ENCODE data around the gene PDE3B. TPM values are rescaled to one million over a fixed set of nuclear protein-coding genes. Genes with fewer than 3 reads are reported as not detected.

Gene PDE3B
- total RNA-seq, 2 experiments from 2014 or later, result 96.6 to 101 TPM

- no peak for DNase-seq
- H3K9me3 Mint-ChIP-seq, result peaks cover 10% of the 10 kb centered on the region
- peaks cover 72% of the 10 kb centered on the region for H3K36me3 Mint-ChIP-seq (ENCODE audit: low read depth)
- H3K27ac Mint-ChIP-seq, result no peak overlapping the region
- ChIA-PET CTCF (interaction anchor here (1.4 kb wide), 1 partner anchor 11 kb away, joined by 7 read pairs; no protein-coding TSS in a partner anchor), POLR2A (no interaction called here)
- H3K4me3 Mint-ChIP-seq, result no peak overlapping the region
- peaks cover 8% of the 10 kb centered on the region for H3K4me1 Mint-ChIP-seq
- no peaks in the 10 kb centered on the region for H3K27me3 Mint-ChIP-seq
Observed at GRCh38 chr11:14812757-14813156, 169.2 kb downstream of the PDE3B start.

- Mint-ChIP-seq H3K27ac (no peak overlapping the region), H3K9me3 (peaks cover 8% of the 10 kb centered on the region), H3K4me3 (no peak overlapping the region), H3K4me1 (peaks cover 8% of the 10 kb centered on the region), H3K36me3 (ENCODE audit: low read depth) (peaks cover 69% of the 10 kb centered on the region), H3K27me3 (no peaks in the 10 kb centered on the region)
- DNase-seq, result no peak
- CTCF ChIA-PET, result no interaction called here
- POLR2A ChIA-PET, result no interaction called here
Observed at GRCh38 chr11:14813516-14813915, 169.9 kb downstream of the PDE3B start.

GRCh38 chr11:14818779-14819178, 175.2 kb downstream of the PDE3B start:
- H3K27me3 Mint-ChIP-seq, result no peaks in the 10 kb centered on the region
- peaks cover 72% of the 10 kb centered on the region for H3K36me3 Mint-ChIP-seq (ENCODE audit: low read depth)

GRCh38 chr11:14819596-14819995, 176.0 kb downstream of the PDE3B start:
- Mint-ChIP-seq H3K9me3 (peaks cover 15% of the 10 kb centered on the region), H3K27me3 (no peaks in the 10 kb centered on the region), H3K36me3 (ENCODE audit: low read depth) (peaks cover 78% of the 10 kb centered on the region), H3K4me1 (no peaks in the 10 kb centered on the region), H3K27ac (no peak overlapping the region), H3K4me3 (no peak overlapping the region)
- POLR2A ChIA-PET, result no interaction called here
- no peak for DNase-seq
- CTCF ChIA-PET, result no interaction called here

More at GRCh38 chr11:14818779-14819178, 175.2 kb downstream of the PDE3B start:
- no peak for DNase-seq
- ChIA-PET CTCF (no interaction called here), POLR2A (no interaction called here)
- Mint-ChIP-seq H3K4me3 (no peak overlapping the region), H3K27ac (no peak overlapping the region), H3K9me3 (peaks cover 7% of the 10 kb centered on the region), H3K4me1 (no peaks in the 10 kb centered on the region)

DNA sequence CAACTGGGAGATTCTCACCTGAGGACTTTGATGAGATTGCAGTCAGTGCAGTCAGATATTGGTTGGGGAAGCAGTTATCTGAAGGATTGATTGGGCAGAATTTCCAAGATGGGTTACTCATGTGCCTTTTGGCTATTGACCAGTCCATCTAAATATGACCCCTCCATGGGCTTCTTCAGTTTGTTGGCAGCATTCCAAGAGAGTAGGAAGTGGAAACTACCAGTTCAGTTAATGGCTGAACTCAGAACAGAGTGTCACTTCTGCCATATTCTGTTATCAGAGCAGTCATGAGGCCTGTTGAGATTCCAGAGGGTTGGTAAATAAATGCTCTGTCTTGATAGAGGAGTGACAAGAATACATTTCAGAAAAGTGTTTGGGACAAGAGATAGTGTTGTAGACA, 177.4 kb downstream of the PDE3B start:
- Mint-ChIP-seq H3K36me3 (ENCODE audit: low read depth) (peaks cover 80% of the 10 kb centered on the region), H3K27ac (no peak overlapping the region), H3K27me3 (no peaks in the 10 kb centered on the region), H3K9me3 (peaks cover 28% of the 10 kb centered on the region), H3K4me1 (peaks cover 5% of the 10 kb centered on the region), H3K4me3 (no peak overlapping the region)
- ChIA-PET CTCF (no interaction called here), POLR2A (no interaction called here)
- no peak for DNase-seq

DNA sequence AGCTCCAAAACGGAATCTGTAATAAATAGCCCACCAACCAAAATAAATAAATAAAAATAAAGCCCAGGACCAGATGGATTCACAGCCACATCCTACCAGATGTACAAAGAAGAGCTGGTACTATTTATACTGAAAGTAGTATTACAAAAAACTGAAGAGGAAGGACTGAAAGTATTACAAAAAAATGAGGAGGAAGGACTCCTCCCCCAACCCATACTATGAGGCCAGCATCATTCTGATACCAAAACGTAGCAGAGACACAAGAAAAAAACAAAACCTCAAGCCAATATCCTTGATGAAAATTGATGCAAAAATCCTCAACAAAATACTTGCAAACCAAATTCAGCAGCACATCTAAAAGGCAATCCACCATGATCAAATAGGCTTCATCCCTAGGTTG, 183.0 kb downstream of the PDE3B start:
- Mint-ChIP-seq H3K4me1 (peaks cover 8% of the 10 kb centered on the region), H3K4me3 (no peak overlapping the region), H3K27me3 (no peaks in the 10 kb centered on the region), H3K36me3 (ENCODE audit: low read depth) (peaks cover 80% of the 10 kb centered on the region), H3K27ac (no peak overlapping the region), H3K9me3 (peaks cover 54% of the 10 kb centered on the region)
- POLR2A ChIA-PET, result no interaction called here
- CTCF ChIA-PET, result no interaction called here
- DNase-seq, result no peak

- ChIA-PET POLR2A (no interaction called here), CTCF (no interaction called here)
- Mint-ChIP-seq H3K4me1 (no peaks in the 10 kb centered on the region), H3K4me3 (no peak overlapping the region), H3K9me3 (peaks cover 17% of the 10 kb centered on the region), H3K36me3 (ENCODE audit: low read depth) (peaks cover 66% of the 10 kb centered on the region), H3K27me3 (no peaks in the 10 kb centered on the region), H3K27ac (no peak overlapping the region)
- no peak for DNase-seq
Observed at GRCh38 chr11:14835496-14836492, 192.2 kb downstream of the PDE3B start.

DNA sequence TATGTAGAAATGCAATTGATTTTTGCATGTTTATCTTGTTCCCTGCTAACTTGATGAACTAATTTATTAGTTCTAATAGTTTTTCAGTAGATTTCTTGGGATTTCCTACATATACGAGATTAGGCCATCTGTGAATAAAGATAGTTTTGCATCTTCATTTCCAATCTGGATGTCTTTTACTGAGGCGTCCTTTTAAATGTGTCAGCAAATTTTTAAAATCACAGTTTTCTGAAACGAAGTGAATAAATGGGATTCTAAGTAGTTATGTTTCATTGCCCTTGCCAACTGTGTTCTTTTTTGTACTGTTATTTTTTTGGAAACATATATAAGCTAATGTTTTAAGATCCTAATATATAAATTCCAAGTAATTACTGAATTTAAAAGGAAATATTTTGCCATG, 198.4 kb downstream of the PDE3B start:
- no peak for DNase-seq
- POLR2A ChIA-PET, result interaction anchor here (0.6 kb wide), 1 partner anchor 231 kb away, joined by 3 read pairs; the partner anchor contains the start of gene CALCB
- no peak overlapping the region for H3K27ac Mint-ChIP-seq
- CTCF ChIA-PET, result no interaction called here
- no peaks in the 10 kb centered on the region for H3K4me1 Mint-ChIP-seq
- H3K9me3 Mint-ChIP-seq, result peaks cover 22% of the 10 kb centered on the region
- peaks cover 73% of the 10 kb centered on the region for H3K36me3 Mint-ChIP-seq (ENCODE audit: low read depth)
- no peaks in the 10 kb centered on the region for H3K27me3 Mint-ChIP-seq
- H3K4me3 Mint-ChIP-seq, result no peak overlapping the region

GRCh38 chr11:14852571-14853177, 209.1 kb downstream of the PDE3B start:
- ChIA-PET CTCF (no interaction called here), POLR2A (no interaction called here)
- peaks cover 74% of the 10 kb centered on the region for H3K36me3 Mint-ChIP-seq (ENCODE audit: low read depth)
- H3K9me3 Mint-ChIP-seq, result peaks cover 13% of the 10 kb centered on the region
- H3K27me3 Mint-ChIP-seq, result no peaks in the 10 kb centered on the region
- DNase-seq, result no peak
- H3K4me3 Mint-ChIP-seq, result no peak overlapping the region
- no peak overlapping the region for H3K27ac Mint-ChIP-seq
- peaks cover 5% of the 10 kb centered on the region for H3K4me1 Mint-ChIP-seq

GRCh38 chr11:14854057-14854456, 210.5 kb downstream of the PDE3B start:
- H3K27me3 Mint-ChIP-seq, result no peaks in the 10 kb centered on the region
- ChIA-PET CTCF (no interaction called here), POLR2A (no interaction called here)
- H3K27ac Mint-ChIP-seq, result no peak overlapping the region
- peaks cover 5% of the 10 kb centered on the region for H3K4me1 Mint-ChIP-seq
- H3K9me3 Mint-ChIP-seq, result peaks cover 13% of the 10 kb centered on the region
- H3K36me3 Mint-ChIP-seq (ENCODE audit: low read depth), result peaks cover 78% of the 10 kb centered on the region
- no peak for DNase-seq
- H3K4me3 Mint-ChIP-seq, result no peak overlapping the region

- Mint-ChIP-seq H3K9me3 (peaks cover 13% of the 10 kb centered on the region), H3K27me3 (no peaks in the 10 kb centered on the region), H3K36me3 (ENCODE audit: low read depth) (peaks cover 83% of the 10 kb centered on the region), H3K4me1 (peaks cover 5% of the 10 kb centered on the region), H3K4me3 (no peak overlapping the region), H3K27ac (no peak overlapping the region)
- CTCF ChIA-PET, result no interaction called here
- DNase-seq, result no peak
- POLR2A ChIA-PET, result no interaction called here
Observed at GRCh38 chr11:14855890-14856289, 212.3 kb downstream of the PDE3B start.

DNA sequence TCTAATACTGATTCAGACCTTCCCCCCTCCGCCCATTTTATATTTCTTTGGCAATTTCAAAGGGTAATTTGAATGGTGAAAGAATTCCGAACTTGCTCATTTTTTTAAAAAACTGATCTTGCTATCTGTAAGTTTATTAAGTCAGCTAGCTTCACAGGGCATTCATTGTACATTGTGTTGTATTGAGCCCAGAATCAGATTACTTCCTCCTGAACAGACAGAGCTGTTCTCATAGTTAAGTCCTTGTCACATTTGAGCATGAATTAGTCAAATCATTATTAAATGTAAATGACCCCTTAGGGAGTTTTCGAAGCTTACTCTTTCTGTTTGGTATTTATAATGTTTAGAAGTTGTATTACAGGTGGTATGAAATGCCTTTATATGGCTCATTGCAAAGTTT, 214.0 kb downstream of the PDE3B start:
- DNase-seq, result no peak
- H3K27ac Mint-ChIP-seq, result no peak overlapping the region
- H3K4me3 Mint-ChIP-seq, result no peak overlapping the region
- ChIA-PET CTCF (interaction anchor here (0.5 to 1.1 kb wide), 2 partner anchors 15 to 300 kb away, joined by 3 read pairs; no protein-coding TSS in a partner anchor), POLR2A (no interaction called here)
- peaks cover 22% of the 10 kb centered on the region for H3K9me3 Mint-ChIP-seq
- peaks cover 3% of the 10 kb centered on the region for H3K4me1 Mint-ChIP-seq
- H3K36me3 Mint-ChIP-seq (ENCODE audit: low read depth), result peaks cover 82% of the 10 kb centered on the region
- no peaks in the 10 kb centered on the region for H3K27me3 Mint-ChIP-seq

DNA sequence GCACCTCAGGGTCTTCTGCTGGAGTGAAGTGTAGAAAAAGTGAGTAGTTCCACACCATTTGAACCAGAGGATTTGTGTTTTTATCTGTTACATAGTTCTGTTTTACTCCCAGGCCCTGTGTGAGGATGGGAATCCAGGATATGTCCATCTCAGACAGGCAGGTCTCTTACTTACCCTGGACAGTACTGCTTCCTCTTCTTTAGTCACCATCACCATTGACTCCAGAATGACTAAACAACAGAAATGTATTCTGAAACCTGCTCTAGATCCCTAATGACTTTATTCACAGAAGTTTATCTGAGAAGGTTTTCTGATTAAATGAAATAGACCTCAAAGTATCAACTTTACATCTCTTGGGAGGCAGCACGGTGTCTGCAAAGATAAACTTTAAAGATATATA, 214.8 kb downstream of the PDE3B start:
- Mint-ChIP-seq H3K4me1 (peaks cover 3% of the 10 kb centered on the region), H3K27ac (no peak overlapping the region), H3K36me3 (ENCODE audit: low read depth) (peaks cover 81% of the 10 kb centered on the region), H3K9me3 (peaks cover 25% of the 10 kb centered on the region), H3K27me3 (no peaks in the 10 kb centered on the region), H3K4me3 (no peak overlapping the region)
- ChIA-PET CTCF (interaction anchor here (0.6 to 1.1 kb wide), 2 partner anchors 8 to 14 kb away, joined by 3 to 4 read pairs; no protein-coding TSS in a partner anchor), POLR2A (no interaction called here)
- no peak for DNase-seq
